H9 (cell line): ENCODE measurements around the gene EZH1. TPM values are rescaled to one million over a fixed set of nuclear protein-coding genes. Genes with fewer than 3 reads are reported as not detected.

Experiments
- DNase-seq: peaks from one replicate; pipeline ENCODE4 v3.0.0-alpha.2; 2017
- H2AFZ ChIP-seq: one replicate; pipeline ENCODE4 v1.6.1; 2013; ENCODE audit warnings: mild to moderate bottlenecking, low read length, control low read depth, moderate library complexity
- H2AK5ac ChIP-seq: 2 replicates; pipeline ENCODE4 v1.6.1; 2013; ENCODE audit warnings: low read length, control low read depth, mixed read lengths; ENCODE audit not compliant: insufficient read length
- H2BK120ac ChIP-seq: one replicate; pipeline ENCODE4 v1.6.1; 2013; ENCODE audit warnings: low read depth, mild to moderate bottlenecking, low read length, control low read depth, inconsistent platforms; ENCODE audit not compliant: poor library complexity, severe bottlenecking
- H2BK12ac ChIP-seq: 2 replicates; pipeline ENCODE4 v1.6.1; 2013; ENCODE audit warnings: low read length, control low read depth, mixed read lengths, low read depth; ENCODE audit not compliant: insufficient read length
- H2BK15ac ChIP-seq: 2 replicates; pipeline ENCODE4 v1.6.1; 2013; ENCODE audit warnings: low read depth, low read length, control low read depth
- H2BK20ac ChIP-seq: one replicate; pipeline ENCODE4 v1.6.1; 2013; ENCODE audit warnings: low read depth, mild to moderate bottlenecking, low read length, control low read depth, inconsistent platforms; ENCODE audit not compliant: poor library complexity, severe bottlenecking
- H2BK5ac ChIP-seq: 2 replicates; pipeline ENCODE4 v1.6.1; 2013; ENCODE audit warnings: low read length, control low read depth, mixed read lengths; ENCODE audit not compliant: insufficient read length
- H3K14ac ChIP-seq: 2 replicates; pipeline ENCODE4 v1.6.1; 2013; ENCODE audit warnings: low read length, control low read depth; ENCODE audit not compliant: insufficient read depth
- H3K18ac ChIP-seq: 2 replicates; pipeline ENCODE4 v1.6.1; 2013; ENCODE audit warnings: low read depth, mild to moderate bottlenecking, mixed read lengths, low read length, control low read depth; ENCODE audit not compliant: insufficient read length
- H3K23ac ChIP-seq: 2 replicates; pipeline ENCODE4 v1.6.1; 2013; ENCODE audit warnings: low read length, control low read depth, mixed read lengths, low read depth; ENCODE audit not compliant: insufficient read length
- H3K23me2 ChIP-seq: 2 replicates; pipeline ENCODE4 v1.6.1; 2013; ENCODE audit warnings: low read depth, mild to moderate bottlenecking, mixed read lengths, low read length, control low read depth; ENCODE audit not compliant: insufficient read length, poor library complexity, severe bottlenecking
- H3K27ac ChIP-seq: 2 replicates; pipeline ENCODE4 v1.5.1; 2013; ENCODE audit warnings: low read length, control low read depth, mixed read lengths, low read depth; ENCODE audit not compliant: insufficient read length
- H3K27me3 ChIP-seq: 2 replicates; pipeline ENCODE4 v1.6.1; 2013; ENCODE audit warnings: low read length, control low read depth, inconsistent platforms; ENCODE audit not compliant: insufficient read depth
- H3K4ac ChIP-seq: 2 replicates; pipeline ENCODE4 v1.6.1; 2013; ENCODE audit warnings: low read depth, mild to moderate bottlenecking, control low read depth, inconsistent platforms, low read length, moderate library complexity
- H3K4me1 ChIP-seq: 2 replicates; pipeline ENCODE4 v1.6.1; 2013; ENCODE audit warnings: low read length, control low read depth, inconsistent platforms; ENCODE audit not compliant: insufficient read depth
- H3K4me2 ChIP-seq: 2 replicates; pipeline ENCODE4 v1.6.1; 2013; ENCODE audit warnings: low read length, control low read depth, mixed read lengths; ENCODE audit not compliant: insufficient read length, insufficient read depth
- H3K56ac ChIP-seq: 2 replicates; pipeline ENCODE4 v1.6.1; 2013; ENCODE audit warnings: low read depth, mild to moderate bottlenecking, mixed read lengths, low read length, control low read depth; ENCODE audit not compliant: insufficient read length
- H3K79me1 ChIP-seq: 2 replicates; pipeline ENCODE4 v1.6.1; 2013; ENCODE audit warnings: low read depth, mild to moderate bottlenecking, moderate library complexity, low read length, control low read depth, inconsistent platforms; ENCODE audit not compliant: insufficient read depth, poor library complexity, severe bottlenecking
- H3K79me2 ChIP-seq: 2 replicates; pipeline ENCODE4 v1.6.1; 2013; ENCODE audit warnings: low read length, control low read depth, inconsistent platforms; ENCODE audit not compliant: insufficient read depth
- H3K9ac ChIP-seq: 2 replicates; pipeline ENCODE4 v1.6.1; 2013; ENCODE audit warnings: low read length, control low read depth, mixed read lengths; ENCODE audit not compliant: insufficient read length; ENCODE audit errors: extremely low read depth
- H3K9me3 ChIP-seq: one replicate; pipeline ENCODE4 v1.6.1; 2013; ENCODE audit warnings: low read depth, low read length, inconsistent platforms; ENCODE audit not compliant: control insufficient read depth
- H3T11ph ChIP-seq: one replicate; pipeline ENCODE4 v1.6.1; 2013; ENCODE audit warnings: mild to moderate bottlenecking, low read length, control low read depth, inconsistent platforms
- H4K20me1 ChIP-seq: one replicate; pipeline ENCODE4 v1.6.1; 2013; ENCODE audit not compliant: control insufficient read depth, insufficient read length, insufficient read depth
- H4K5ac ChIP-seq: 2 replicates; pipeline ENCODE4 v1.6.1; 2013; ENCODE audit warnings: low read depth, mild to moderate bottlenecking, mixed read lengths, low read length, control low read depth; ENCODE audit not compliant: insufficient read length
- H4K8ac ChIP-seq: replicated peaks from 2 replicates; pipeline ENCODE4 v1.6.1; 2013; ENCODE audit warnings: low read length, control low read depth, mixed read lengths, low read depth; ENCODE audit not compliant: insufficient read length
- H4K91ac ChIP-seq: 2 replicates; pipeline ENCODE4 v1.6.1; 2013; ENCODE audit warnings: low read depth, mild to moderate bottlenecking, moderate library complexity, mixed read lengths, low read length, control low read depth; ENCODE audit not compliant: insufficient read length
- H3K27ac Mint-ChIP-seq, 3 experiments: 2 replicates in 2 of 3; 3 replicates in 1 of 3; pipeline ENCODE4 v1.8.0; 2020 to 2021; ENCODE audit warnings: mixed read lengths in 3 of 3, mild to moderate bottlenecking in 1 of 3, moderate library complexity in 1 of 3
- H3K27me3 Mint-ChIP-seq: 2 replicates; pipeline ENCODE4 v1.8.0; 2021; ENCODE audit warnings: low read depth, mild to moderate bottlenecking, moderate library complexity, mixed read lengths
- H3K36me3 Mint-ChIP-seq, 3 experiments: 2 replicates in 2 of 3; 3 replicates in 1 of 3; pipeline ENCODE4 v1.8.0; 2020 to 2021; ENCODE audit warnings: low read depth in 3 of 3, mixed read lengths in 3 of 3; ENCODE audit not compliant: insufficient read depth in 1 of 3
- H3K4me1 Mint-ChIP-seq, 2 experiments: 2 replicates each; pipeline ENCODE4 v1.8.0; 2020; ENCODE audit warnings: mixed read lengths in 2 of 2
- H3K4me3 Mint-ChIP-seq, 2 experiments: 2 replicates in 1 of 2; 3 replicates in 1 of 2; pipeline ENCODE4 v1.8.0; 2020 to 2021; ENCODE audit warnings: mild to moderate bottlenecking in 2 of 2, mixed read lengths in 2 of 2, moderate library complexity in 1 of 2
- H3K9me3 Mint-ChIP-seq, 2 experiments: 2 replicates in 1 of 2; 3 replicates in 1 of 2; pipeline ENCODE4 v1.8.0; 2020; ENCODE audit warnings: mild to moderate bottlenecking in 2 of 2, mixed read lengths in 2 of 2, moderate library complexity in 1 of 2
- CTCF ChIP-seq: fragments of 200-600 bp; sonication (generic); conservative IDR thresholded peaks from 3 replicates; pipeline ENCODE4 v1.8.0; 2021; ENCODE audit warnings: antibody characterized with exemption, mild to moderate bottlenecking
- WGBS: extraction: QIAGEN DNeasy Blood & Tissue Kit; methylation state at CpG from one replicate; pipeline ENCODE4 v1.1.7; 2013; ENCODE audit warnings: missing lambda C conversion rate, low lambda C conversion rate, mixed read lengths; ENCODE audit not compliant: insufficient read length; ENCODE audit errors: extremely low coverage; 5-methylcytosine and 5-hydroxymethylcytosine counted together
- total RNA-seq: library from RNA; stranded (reverse); gene quantifications from 2 replicates; pipeline ENCODE4 v1.2.1, GENCODE V29; 2021

The EZH1 gene
- total RNA-seq, 1 experiment from 2014 or later = 17.9 TPM

GRCh38 chr17:42791948-42792347 is 47.1 kb upstream of the EZH1 start:
- Histone ChIP-seq H3K4me2 (no peak overlapping the region), H3K14ac (no peak overlapping the region), H4K20me1 (no peaks in the 10 kb centered on the region), H3K18ac (no peak overlapping the region), H3K27ac (no peak overlapping the region), H2BK20ac (no peak overlapping the region), H3T11ph (no peak overlapping the region), H4K5ac (no peak overlapping the region), H2AK5ac (no peak overlapping the region), H3K9ac (no peak overlapping the region), H3K4me1 (no peaks in the 10 kb centered on the region), H3K56ac (no peak overlapping the region), H3K79me2 (no peaks in the 10 kb centered on the region), H3K23ac (no peak overlapping the region), H3K9me3 (no peaks in the 10 kb centered on the region), H3K79me1 (no peaks in the 10 kb centered on the region), H2AFZ (no peak overlapping the region), H2BK15ac (no peak overlapping the region), H3K4ac (no peak overlapping the region), H2BK5ac (no peak overlapping the region), H3K27me3 (no peaks in the 10 kb centered on the region), H3K23me2 (no peaks in the 10 kb centered on the region), H2BK12ac (no peak overlapping the region), H4K8ac (no peak overlapping the region), H4K91ac (no peak overlapping the region), H2BK120ac (no peak overlapping the region)
- H3K27ac Mint-ChIP-seq = no peak overlapping the region
- H3K4me3 Mint-ChIP-seq = no peak overlapping the region
- H3K9me3 Mint-ChIP-seq = no peaks in the 10 kb centered on the region
- no peak for TF ChIP-seq CTCF
- DNase-seq = no peak
- H3K4me1 Mint-ChIP-seq = no peaks in the 10 kb centered on the region
- WGBS = no CpG with 5 or more reads among the region's 2 CpGs
- peaks cover 3 to 19% (median 14%) of the 10 kb centered on the region in 3 experiments; a peak in 5 of 7 replicates for H3K36me3 Mint-ChIP-seq
- no peaks in the 10 kb centered on the region; the same call in 1 of the 2 replicates for H3K27me3 Mint-ChIP-seq
